Stimulated activated CD8-positive, alpha-beta memory T cell treated with anti-CD3 and anti-CD28 coated beads, Interleukin-4, amount 100 ng/mL, for 4 hours (primary cell): ENCODE results near the gene SEL1L.
"Not testable (repeated sequence)": the region's sequence is repeated elsewhere in the genome, so short reads cannot be mapped to it uniquely, and the experiment has no call there.

Experiments
- DNase-seq, 2 donors: peaks; one replicate each; pipeline ENCODE4 v3.0.0-alpha.2; 2020; ENCODE audit warnings: low read depth in 2 of 2, low spot score in 1 of 2

Gene SEL1L

DNA sequence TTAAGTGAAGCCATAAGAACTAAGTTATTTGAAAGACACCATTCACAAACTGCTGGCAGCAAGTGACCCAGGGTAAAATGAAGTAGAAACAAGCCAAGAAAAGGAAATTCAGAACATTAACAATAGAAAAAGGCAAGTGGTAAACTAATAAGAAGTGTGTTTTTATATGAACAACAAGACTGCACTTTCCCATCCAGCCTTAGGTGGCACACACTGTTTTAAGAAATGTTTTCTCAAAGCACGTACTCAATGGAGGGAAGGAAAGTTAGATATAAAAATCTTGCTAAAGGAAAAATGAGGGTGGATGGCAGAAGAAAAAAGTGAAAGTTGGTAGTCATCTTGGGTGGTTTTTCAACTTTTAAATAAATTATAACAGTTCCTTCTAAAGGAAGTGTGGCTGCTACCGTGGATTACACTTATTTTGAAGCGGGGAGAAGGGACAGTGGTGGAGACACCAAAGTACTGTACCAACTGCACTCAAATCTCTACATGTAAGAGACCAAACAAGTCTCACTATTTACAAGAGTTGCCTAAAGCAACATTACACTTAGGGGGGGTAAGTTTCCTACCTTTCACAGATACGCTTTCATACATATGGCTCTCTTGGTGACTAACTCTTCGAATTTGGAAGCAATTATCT, 58.8 kb downstream of the SEL1L start:
- DNase-seq, result no peak

DNA sequence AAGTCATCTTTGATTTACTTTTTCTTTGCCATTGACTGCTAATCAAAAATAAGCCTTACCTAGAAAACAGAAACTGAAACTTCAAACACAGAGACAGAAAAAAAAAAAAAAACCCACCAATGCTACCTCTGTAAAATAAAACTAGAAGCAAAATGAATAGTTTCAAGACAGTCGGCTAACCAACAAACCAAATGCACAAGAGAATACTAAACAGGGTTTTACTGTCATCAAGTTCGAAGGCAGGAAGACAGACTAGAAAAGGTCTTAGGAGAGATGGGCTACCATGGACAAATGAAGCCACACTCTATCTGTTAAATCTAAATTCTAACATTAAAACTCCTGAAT, 59.5 kb downstream of the SEL1L start:
- DNase-seq, result no peak

DNA sequence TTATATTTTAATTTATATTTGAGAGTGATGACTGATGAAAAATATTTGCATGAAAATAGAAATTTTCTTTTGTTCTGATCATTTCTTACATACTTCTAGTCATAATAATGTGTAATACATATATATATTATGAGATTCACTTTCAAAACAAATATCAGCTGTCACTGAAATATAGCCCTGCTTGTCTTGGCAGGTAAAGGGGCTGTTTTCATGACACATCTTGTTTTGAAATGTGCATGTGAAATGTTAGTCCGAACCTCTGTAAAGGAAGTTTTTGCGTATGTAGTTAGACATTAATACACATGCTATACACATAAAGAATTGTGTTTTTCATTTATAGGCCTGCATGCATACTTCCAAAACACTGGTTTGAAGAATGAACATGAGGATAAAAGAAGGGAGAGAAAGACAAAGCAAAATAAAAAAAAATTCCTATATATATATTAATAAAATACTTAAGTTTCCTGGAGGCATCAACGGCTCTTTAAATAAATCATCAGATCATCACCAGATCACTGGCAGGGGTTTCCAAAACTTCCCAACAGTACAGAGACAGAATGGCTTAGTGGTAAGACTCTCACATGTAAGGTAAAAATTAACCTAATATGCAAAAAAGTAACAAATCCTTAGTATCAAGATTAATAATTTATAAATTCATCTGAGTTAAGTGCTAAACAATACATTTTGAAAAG, 60.1 kb downstream of the SEL1L start:
- DNase-seq, result no peak

DNA sequence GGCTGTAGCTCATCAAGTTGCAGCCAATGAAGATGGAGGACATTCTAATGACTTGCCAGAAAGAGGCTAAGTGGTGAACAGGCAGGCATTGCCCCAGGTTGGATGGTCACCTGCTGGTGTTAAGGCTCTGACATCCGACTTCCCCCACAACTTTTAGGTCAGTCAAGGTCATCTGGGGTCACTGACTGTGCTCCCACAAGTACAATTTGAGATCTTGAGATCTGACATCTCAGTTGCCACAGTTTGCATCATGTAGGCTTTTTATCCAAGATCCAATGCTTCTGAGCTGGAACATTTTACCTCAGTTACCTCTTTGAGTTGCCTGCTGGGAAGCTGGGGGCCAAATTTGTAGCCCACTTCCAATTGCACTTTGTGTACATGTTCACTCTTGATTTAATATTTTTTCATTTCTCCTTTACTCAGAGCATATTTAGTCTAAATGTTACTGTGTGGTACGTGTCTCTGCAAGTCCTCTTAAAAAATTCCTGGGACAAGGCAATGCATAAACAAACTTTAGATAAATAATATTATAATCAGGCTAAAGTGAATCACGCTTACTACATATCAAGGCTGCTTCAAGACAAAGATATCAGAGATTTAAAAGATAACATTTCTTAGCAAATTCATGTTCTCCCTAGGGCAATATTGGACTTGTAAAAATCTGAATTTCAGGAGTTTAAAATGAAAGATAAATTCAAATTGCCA, 61.4 kb downstream of the SEL1L start:
- no peak for DNase-seq

DNA sequence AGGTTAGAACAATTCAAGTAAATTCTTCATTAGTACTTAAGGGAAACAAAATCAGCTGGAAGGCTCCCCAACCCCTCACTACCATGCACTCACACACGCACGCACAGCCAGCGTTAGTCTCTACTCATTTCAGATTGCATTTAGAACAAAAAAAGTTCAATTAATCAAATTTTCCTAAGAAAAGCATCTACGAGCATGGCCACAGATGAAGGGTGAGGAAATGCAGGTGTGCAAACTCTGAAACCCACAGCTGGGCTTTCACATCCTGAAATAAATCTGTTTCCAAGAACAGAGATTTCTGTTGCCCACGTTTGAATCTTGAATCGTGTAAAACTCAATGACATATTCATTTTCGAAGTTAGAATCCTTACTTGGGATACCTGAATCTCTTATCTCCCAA, 62.6 kb downstream of the SEL1L start:
- DNase-seq, result no peak

DNA sequence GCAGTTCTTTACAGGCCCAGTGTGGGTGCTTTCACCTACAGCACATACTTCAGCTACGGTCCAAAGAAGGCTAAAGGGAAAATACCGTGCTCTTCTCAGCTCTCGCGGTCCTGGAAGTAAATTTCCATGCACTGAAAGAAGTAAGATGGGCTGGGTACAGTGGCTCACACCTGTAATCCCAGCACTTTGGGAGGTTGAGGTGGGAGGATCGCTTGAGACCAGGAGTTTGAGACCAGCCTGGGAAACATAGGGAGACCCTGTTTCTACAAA, 63.2 kb downstream of the SEL1L start:
- DNase-seq, result not testable (repeated sequence)

DNA sequence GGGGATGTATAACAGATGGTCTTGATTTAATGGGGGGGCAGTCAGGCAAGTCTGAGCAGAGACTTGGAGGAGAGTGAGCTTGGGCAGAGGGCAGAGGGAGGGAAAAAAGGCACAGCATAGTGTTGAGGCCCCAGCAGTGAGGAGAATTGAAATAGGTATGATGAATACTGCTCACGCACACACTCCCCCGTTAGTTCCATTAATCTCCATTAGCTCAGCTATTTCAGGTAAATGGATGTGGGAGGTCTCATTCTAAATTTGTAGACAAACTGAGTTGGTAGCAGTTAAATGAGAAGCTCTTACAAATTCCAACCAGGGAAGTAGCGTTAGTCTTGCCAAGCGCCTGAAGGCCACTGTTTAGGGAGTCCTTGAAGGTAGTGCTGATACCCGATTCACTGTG, 66.8 kb downstream of the SEL1L start:
- DNase-seq, result no peak

DNA sequence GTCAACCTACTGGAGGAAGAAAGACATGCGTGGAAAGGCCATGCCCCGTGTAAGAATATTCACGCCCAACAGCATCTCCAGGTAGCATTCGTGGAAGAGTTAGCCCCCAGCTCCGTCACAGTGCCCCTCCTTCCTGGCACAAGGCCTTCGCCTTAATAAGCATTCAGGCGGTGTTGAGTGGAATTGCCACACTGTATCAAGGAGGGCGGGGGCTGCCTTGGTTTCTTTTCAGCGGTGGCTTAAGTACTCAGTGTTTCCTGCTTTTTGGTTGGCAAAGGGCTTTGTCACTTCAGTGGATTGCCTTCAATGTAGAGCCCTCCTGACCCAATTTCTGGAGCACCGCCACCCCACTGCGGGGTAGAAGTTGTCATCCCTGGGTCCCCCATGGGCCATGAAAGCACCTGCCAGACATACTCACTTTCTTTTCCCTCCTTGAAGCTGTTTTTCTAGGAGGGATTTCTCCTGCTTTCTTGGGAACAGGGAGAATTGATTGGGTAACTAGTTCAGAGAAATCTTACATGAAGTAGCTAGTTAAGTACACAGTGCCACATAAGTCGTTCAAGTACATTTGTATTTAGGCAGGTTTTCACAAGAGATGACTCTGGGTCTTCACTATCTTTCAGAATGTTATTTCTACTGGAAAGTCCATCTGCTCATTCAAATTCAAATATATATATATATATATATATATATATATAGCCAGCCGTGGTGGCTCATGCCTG, 68.0 kb downstream of the SEL1L start:
- no peak for DNase-seq

DNA sequence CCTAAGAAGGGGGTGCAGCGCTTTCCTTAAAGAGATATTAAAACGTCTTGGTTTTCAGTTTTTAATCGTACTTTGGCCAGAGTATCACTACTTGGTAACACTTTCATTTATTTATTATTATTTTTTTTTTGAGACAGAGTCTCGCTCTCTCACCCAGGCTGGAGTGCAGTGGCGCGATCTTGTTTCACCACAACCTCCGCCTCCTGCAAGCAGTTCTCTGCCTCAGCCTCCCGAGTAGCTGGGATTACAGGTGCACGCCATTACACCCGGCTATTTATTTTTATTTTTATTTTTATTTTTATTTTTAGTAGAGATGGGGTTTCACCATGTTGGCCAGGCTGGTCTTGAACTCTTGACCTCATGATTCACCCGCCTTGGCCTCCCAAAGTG, 68.7 kb downstream of the SEL1L start:
- DNase-seq, result not testable (repeated sequence)

DNA sequence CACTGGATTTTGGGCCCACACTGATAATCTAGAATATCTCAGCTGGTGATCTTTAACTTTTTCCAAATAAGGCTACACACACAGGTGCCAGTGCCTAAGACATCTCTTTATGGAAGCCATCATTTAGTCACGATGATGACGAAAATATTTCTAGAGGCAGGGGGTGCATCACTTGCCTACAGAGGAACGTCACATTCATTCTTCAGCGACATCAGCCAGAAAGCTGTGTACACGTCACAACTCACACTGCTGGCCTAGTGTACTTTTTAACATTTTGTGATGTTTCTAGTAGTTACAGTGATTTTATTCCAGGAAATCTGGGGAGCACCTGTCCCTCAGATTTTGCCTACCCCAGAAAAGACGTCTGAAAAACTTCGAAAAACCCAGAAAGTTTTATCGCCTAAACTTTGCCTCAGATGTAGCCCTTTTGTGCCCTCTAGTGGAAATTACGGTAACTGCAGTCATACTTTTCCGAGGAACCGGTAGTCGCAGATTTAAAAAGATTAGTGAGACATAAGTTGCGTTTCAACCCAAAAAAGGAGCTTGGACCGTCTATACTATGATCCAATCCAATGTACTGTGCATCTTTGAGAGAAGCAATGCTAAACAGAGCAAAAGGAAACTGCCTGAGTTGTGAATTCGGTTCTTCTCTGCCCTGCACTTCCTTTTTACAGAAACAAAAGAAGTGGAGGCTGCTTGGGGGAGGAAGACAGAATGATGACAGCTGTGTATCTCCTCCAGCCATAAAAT, 69.2 kb downstream of the SEL1L start:
- DNase-seq, result peak in 1 of 2 donors; percentile 24

DNA sequence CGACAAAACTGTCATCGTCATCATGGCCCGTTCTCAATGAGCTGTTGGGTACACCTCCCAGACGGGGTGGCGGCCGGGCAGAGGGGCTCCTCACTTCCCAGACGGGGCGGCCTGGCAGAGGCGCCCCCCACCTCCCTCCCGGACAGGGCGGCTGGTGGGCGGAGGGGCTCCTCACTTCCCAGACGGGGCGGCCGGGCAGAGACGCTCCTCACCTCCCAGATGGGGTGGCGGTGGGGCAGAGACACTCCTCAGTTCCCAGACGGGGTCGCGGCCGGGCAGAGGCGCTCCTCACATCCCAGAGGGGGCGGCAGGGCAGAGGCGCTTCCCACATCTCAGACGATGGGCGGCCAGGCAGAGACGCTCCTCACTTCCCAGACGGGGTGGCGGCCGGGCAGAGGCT, 71.3 kb downstream of the SEL1L start:
- DNase-seq, result not testable (repeated sequence)

DNA sequence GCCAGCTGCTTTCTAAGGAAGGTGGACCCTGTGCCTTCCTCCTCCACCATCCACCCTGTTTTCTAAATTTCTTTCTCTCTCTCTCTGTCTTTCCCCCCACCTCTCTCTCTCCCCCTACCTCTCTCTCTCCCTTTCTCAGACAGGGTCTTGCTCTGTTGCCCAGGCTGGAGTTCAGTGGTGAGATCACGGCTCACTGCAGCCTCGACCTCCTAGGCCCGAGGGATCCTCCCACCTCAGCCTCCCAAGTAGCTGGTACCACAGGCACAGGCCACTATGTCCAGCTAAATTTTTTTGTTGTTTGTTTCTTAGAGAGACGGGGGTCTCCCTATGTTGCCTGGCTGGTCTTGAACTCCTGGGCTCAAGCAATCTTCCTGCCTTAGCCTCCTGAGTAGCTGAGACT, 73.7 kb downstream of the SEL1L start:
- no peak for DNase-seq

DNA sequence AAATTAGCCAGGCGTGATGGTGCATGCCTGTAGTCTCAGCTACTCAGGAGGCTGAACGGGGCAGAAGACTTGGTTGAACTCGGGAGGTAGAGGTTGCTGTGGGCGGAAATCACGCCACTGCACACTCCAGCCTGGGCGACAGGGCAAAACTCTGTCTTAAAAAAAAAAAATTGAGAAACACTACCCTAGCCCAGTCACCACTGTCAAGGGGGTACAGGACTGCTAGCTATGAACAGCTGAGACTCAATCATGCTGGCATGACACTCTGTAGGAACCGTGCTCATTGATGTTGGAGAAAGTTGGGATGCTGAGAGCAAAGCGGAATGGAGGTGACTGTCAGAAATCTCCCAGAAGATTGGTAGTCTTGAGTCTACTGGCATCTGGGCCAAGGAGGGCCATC, 75.3 kb downstream of the SEL1L start:
- DNase-seq, result no peak

DNA sequence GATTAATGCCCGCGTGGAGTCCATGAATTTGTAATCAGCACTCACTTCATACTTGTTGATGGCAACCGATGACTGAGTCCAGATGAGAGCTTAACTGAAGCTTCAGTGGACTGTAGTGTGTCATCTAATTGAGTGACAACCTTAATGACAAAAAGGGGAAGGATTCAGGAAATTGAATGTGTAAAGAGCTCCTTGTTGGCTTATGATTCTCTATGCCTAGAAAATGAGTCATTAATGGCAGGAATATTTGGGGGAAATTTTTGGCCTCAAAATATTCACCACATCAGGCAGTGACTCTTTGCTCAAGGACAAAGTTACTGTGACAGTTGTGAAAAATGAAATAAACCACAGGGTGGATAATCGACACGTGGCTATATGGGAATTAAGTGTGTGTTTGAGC, 78.3 kb downstream of the SEL1L start:
- DNase-seq, result no peak

DNA sequence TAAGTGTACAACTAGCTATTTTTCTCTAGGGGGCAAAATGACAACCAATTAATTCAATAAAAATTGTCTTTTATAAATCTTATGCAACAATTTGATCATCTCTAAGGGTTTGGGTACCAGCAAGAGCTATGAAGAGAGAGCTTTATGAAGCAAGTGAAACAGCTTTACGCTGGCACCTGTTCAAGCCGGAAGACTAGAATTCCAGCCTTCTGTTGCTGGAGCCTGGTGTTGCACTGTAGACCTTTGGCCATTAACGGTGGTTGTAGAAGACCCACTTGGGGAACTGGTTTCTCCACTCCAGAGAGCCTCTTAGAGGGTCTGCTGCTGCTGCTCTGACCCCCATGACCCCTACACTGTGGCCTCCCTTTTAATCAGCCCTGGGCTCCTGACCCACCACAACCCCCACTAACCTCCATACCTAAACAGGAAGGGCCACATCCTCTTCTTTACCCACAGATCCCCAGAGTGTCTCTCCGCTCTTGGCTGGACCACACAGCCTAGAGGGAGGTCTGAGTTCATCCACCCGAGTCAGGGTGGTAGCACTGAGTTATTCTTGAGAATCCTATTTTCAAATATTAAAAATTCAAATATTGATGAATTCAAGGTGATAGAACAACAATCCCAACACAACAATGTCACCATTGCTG, 79.0 kb downstream of the SEL1L start:
- no peak for DNase-seq

DNA sequence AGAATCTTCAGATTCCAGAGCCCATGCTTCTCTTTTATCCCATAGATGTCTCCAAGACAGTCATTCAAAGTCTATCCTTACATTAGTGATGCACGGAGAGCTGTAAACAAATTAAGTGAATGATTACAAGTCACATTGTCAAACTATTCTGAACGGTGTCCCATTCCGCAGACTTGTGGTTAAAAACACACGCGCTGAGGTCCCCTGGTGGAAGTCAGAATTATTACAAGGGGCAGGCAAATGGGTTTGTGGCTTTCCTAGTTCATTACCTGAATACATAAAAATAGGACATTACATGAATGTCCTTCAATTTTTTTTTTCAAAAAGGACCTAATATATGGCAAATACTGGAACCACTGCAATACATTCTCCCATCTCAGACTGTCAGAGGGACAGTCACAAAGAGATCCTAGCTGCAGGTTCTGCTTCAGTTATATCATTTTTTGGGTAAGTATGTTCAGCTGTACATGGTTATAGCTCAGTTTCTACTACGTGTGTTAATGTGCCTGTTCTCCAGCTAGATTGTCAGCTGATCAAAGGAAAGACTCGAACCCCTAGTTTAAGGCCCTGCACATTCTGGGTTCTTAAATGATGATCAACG, 80.4 kb downstream of the SEL1L start:
- DNase-seq, result peak in 1 of 2 donors; percentile 10

DNA sequence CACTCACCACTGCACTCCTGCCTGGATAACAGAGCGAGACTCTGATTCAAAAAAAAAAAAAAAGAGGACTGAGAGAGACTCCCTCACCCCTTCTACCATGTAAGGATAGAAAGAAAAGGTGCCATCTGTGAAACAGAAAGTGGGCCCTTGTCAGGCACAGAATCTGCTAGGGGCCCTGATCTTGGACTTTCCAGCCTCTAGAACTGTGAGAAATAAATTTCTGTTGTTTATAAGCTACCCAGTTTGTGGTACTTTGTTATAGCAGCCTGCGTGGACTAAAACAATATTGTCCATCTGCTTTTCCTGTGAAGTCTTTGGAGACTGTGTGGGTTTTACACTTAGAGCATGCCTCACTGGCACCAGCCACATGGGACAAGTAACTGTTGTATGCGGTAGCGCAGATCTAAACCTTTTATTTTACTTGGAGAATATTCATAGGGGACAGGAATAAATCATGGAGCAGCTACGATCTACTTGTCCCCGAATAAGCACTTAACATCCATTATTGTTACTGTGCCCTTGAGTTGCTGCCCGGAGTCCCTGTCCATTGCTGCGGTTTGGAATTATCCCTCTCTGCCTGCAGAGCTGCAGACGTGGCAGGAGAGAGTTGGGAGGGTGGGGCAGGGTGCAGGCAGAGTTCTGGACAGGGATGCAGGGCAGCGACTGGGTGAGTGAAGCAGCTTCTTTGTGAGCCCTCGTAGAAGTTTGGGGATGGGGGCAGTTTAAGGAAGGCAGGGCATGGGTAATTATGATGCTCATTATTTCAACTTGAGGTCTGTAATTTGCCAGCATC, 81.1 kb downstream of the SEL1L start:
- no peak for DNase-seq

DNA sequence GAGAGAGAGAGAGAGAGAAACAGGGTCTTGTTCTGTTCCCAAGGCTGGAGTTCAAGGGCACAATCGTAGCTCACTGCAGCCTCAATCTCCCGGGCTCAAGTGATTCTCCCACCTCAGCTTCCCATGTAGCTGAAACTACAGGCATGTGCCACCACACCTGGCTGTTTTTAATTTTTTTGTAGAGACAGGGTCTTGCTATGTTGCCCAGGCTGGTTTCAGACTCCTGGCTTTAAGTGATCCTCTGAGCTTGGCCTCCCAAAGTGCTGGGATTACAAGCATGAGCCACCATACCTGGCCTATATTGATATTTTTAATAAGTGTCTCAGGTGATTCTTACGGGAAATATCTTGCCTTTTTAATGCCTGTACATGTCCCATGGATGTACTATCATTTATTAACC, 82.7 kb downstream of the SEL1L start:
- no peak for DNase-seq

DNA sequence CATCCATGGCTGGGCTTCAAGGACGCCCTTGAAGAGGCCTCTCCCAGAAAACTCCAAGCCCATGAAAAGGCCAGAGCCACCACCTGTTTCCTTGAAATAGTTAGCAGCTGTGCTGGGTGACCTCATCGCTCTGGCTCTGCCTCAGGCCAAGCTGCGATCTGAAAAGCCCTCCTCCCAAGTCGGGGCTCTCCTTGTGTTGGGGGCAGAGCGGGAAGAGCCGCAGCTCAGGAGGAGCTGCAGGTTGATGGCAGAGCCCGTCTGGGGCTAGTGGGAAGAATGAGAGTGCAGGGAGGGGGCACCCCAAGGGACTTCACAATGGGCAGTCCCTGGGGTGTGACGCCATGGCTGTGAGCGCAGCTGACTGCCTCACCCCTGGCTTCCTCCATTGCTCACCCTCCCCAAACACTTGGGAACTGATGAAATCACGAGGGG, 83.5 kb downstream of the SEL1L start:
- no peak for DNase-seq

DNA sequence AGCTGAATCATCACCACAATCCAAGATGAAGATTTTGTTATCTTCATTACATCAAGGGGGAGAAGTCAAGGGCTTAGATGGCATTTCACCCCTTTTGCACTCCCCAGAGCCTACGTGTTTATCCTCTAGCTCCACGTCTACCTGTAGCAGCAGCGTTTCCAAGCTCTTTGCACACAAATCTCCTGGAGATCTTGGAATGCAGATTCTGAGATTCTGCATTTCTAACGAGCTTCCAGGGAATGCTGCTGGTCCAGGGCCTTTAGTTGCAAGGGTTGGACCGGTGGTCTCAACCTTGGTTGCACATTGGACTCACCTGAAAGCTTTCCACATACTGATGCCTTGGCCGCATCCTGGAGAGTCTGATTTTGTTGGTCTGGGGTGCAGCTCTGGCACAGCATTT, 84.1 kb downstream of the SEL1L start:
- no peak for DNase-seq
